Panc1 (cell line): Measurements from ENCODE around the gene TRABD2A. TPM values are rescaled to one million over a fixed set of nuclear protein-coding genes. Genes with fewer than 3 reads are reported as not detected.
"Not testable (repeated sequence)": the region's sequence is repeated elsewhere in the genome, so short reads cannot be mapped to it uniquely, and the experiment has no call there.

Source experiments
- ATAC-seq: fragments of 200-7000 bp; cut with Tn5 transposase; 2 replicates; pipeline ENCODE4 v1.9.1; 2020; ENCODE audit warnings: mild to moderate bottlenecking, moderate library complexity
- BruUV-seq: library from RNA; stranded (reverse); fragments of 400-500 nt; replicated peaks from 2 replicates; lab custom pipeline; 2021; lab: Mats Ljungman, UMichigan
- CTCF ChIA-PET: fragments of 300-600 bp; sonication (Branson Sonifier 250); formaldehyde crosslinking; loops from one replicate; lab custom pipeline; 2022; ENCODE audit warnings: antibody characterized with exemption; lab: Charles Lee
- POLR2A ChIA-PET: fragments of 300-600 bp; sonication (Branson Sonifier 250); formaldehyde crosslinking; loops from one replicate; lab custom pipeline; 2022; ENCODE audit warnings: antibody characterized with exemption; lab: Charles Lee
- DNase-seq: peaks from one replicate; pipeline ENCODE4 v3.0.0-alpha.2; 2010; ENCODE audit warnings: low read depth, low spot score
- H3K27ac ChIP-seq: 2 replicates; pipeline ENCODE4 v1.5.1; 2011; ENCODE audit warnings: mild to moderate bottlenecking, low read length, inconsistent platforms
- H3K27me3 ChIP-seq: fragments of 200-500 bp; sonication (Bioruptor generic); 2 replicates; pipeline ENCODE4 v1.6.0; 2014; ENCODE audit warnings: low read length, inconsistent platforms; ENCODE audit not compliant: control insufficient read depth, insufficient read depth
- H3K36me3 ChIP-seq: fragments of 200-500 bp; sonication (Bioruptor generic); 2 replicates; pipeline ENCODE4 v1.5.1; 2014; ENCODE audit warnings: inconsistent platforms, mild to moderate bottlenecking, low read length, moderate library complexity; ENCODE audit not compliant: control insufficient read depth, insufficient read depth
- H3K4me1 ChIP-seq: 2 replicates; pipeline ENCODE4 v1.5.1; 2011; ENCODE audit warnings: inconsistent platforms, mild to moderate bottlenecking, low read length, moderate library complexity; ENCODE audit not compliant: control insufficient read depth, insufficient read depth
- H3K4me3 ChIP-seq, 2 experiments: 2 replicates each; pipeline ENCODE4 v1.5.1; 2011 to 2012; ENCODE audit warnings: low read depth in 2 of 2, low read length in 2 of 2, mild to moderate bottlenecking in 2 of 2, inconsistent platforms in 1 of 2, moderate library complexity in 1 of 2
- H3K9me3 ChIP-seq: fragments of 200-500 bp; sonication (Bioruptor generic); 2 replicates; pipeline ENCODE4 v1.5.1; 2014; ENCODE audit warnings: low read depth, mild to moderate bottlenecking, inconsistent platforms, low read length, moderate library complexity; ENCODE audit not compliant: control insufficient read depth, insufficient read depth
- CTCF ChIP-seq: fragments of 450-650 bp; IDR thresholded peaks from 2 replicates; pipeline ENCODE4 v1.5.1; 2017; ENCODE audit warnings: mild to moderate bottlenecking
- POLR2AphosphoS5 ChIP-seq: IDR thresholded peaks from 2 replicates; pipeline ENCODE4 v1.6.1; 2012; ENCODE audit warnings: mild to moderate bottlenecking, low read depth, low read length, moderate library complexity
- REST ChIP-seq, 2 experiments: IDR thresholded peaks; 2 replicates each; pipeline ENCODE4 v1.6.1; 2011 to 2012; ENCODE audit warnings: low read depth in 2 of 2, control low read depth in 1 of 2, low read length in 1 of 2, mild to moderate bottlenecking in 1 of 2, moderate library complexity in 1 of 2; ENCODE audit not compliant: insufficient read depth in 1 of 2
- SIN3A ChIP-seq: IDR thresholded peaks from 2 replicates; pipeline ENCODE4 v1.6.1; 2012; ENCODE audit warnings: low read depth, mild to moderate bottlenecking, low read length, moderate library complexity, borderline replicate concordance; ENCODE audit not compliant: insufficient read depth
- TCF7L2 ChIP-seq: IDR thresholded peaks from 2 replicates; pipeline ENCODE4 v1.6.1; 2011; ENCODE audit warnings: mild to moderate bottlenecking, low read depth, low read length, inconsistent platforms
- in situ Hi-C: cut with HindIII; loops from 2 replicates; pipeline ENCODE4 v1.10.0; 2016; ENCODE audit warnings: low sequenced_read_pairs, low pct_unique_long_range_greater_than_20kb
- intact Hi-C: fragments of 100-400 bp; cut with micrococcal nuclease; formaldehyde crosslinking; loops from one replicate; pipeline ENCODE4 v1.10.0; 2022; ENCODE audit not compliant: unreplicated experiment
- total RNA-seq: library from RNA; stranded (reverse); gene quantifications from one replicate; pipeline ENCODE4 v1.2.1, GENCODE V29; 2021; ENCODE audit not compliant: unreplicated experiment

TRABD2A gene
- total RNA-seq, 1 experiment from 2014 or later: 1.7 TPM

GRCh38 chr2:84874381-84875212 lies 6.3 kb downstream of the TRABD2A start:
- Histone ChIP-seq H3K36me3 (no peaks in the 10 kb centered on the region), H3K27me3 (peaks cover 10% of the 10 kb centered on the region; the same call in 1 of the 2 replicates), H3K4me3 (no peak overlapping the region), H3K27ac (no peak overlapping the region), H3K9me3 (no peaks in the 10 kb centered on the region), H3K4me1 (no peaks in the 10 kb centered on the region)
- BruUV-seq: no TSS peak
- TF ChIP-seq CTCF (no peak), SIN3A (no peak), POLR2AphosphoS5 (no peak), REST (IDR thresholded peaks at IDR 0.05; ENCODE audit: insufficient read depth in 1 of 2, low read depth in 2 of 2, low read length in 1 of 2) (no peak), TCF7L2 (no peak)
- intact Hi-C loops: no loop called here
- in situ Hi-C loops: no loop called here
- ATAC-seq: no peak
- POLR2A ChIA-PET: no interaction called here
- CTCF ChIA-PET: no interaction called here
- no peak for DNase-seq

GRCh38 chr2:84873350-84873749 lies 7.5 kb downstream of the TRABD2A start:
- no peaks in the 10 kb centered on the region for H3K4me1 ChIP-seq
- intact Hi-C loops (no loop called here), in situ Hi-C loops (no loop called here)
- no TSS peak for BruUV-seq
- TF ChIP-seq POLR2AphosphoS5: no peak
- TF ChIP-seq SIN3A: no peak
- no peak for TF ChIP-seq REST (IDR thresholded peaks at IDR 0.05; ENCODE audit: insufficient read depth in 1 of 2, low read depth in 2 of 2, low read length in 1 of 2)
- TF ChIP-seq CTCF: no peak
- no peak for TF ChIP-seq TCF7L2
- POLR2A ChIA-PET: no interaction called here
- CTCF ChIA-PET: interaction anchor here (0.7 kb wide), 1 partner anchor 14 kb away, joined by 4 read pairs; no protein-coding TSS in a partner anchor
- H3K4me3 ChIP-seq: no peak overlapping the region
- no peak overlapping the region for H3K27ac ChIP-seq
- H3K9me3 ChIP-seq: no peaks in the 10 kb centered on the region
- no peak for DNase-seq
- no peak for ATAC-seq
- no peaks in the 10 kb centered on the region for H3K27me3 ChIP-seq
- no peaks in the 10 kb centered on the region for H3K36me3 ChIP-seq

GRCh38 chr2:84872691-84873090 lies 8.2 kb downstream of the TRABD2A start:
- DNase-seq, H3K27ac ChIP-seq, intact Hi-C loops, H3K4me3 ChIP-seq, BruUV-seq, ATAC-seq, H3K27me3 ChIP-seq, H3K4me1 ChIP-seq, H3K36me3 ChIP-seq, in situ Hi-C loops, POLR2A ChIA-PET, H3K9me3 ChIP-seq: not testable (repeated sequence)
- CTCF ChIA-PET: interaction anchor here (0.7 kb wide), 1 partner anchor 15 kb away, joined by 4 read pairs; no protein-coding TSS in a partner anchor
